AG09309 (cell line): ENCODE measurements around the gene NUCB1.
"Not testable (repeated sequence)": the region's sequence is repeated elsewhere in the genome, so short reads cannot be mapped to it uniquely, and the experiment has no call there.

Experiments
- DNase-seq: peaks from one replicate; pipeline ENCODE4 v3.0.0-alpha.2; 2010; ENCODE audit warnings: low read depth
- H3K4me3 ChIP-seq: 2 replicates; pipeline ENCODE4 v1.5.1; 2011; ENCODE audit warnings: mild to moderate bottlenecking, low read depth, low read length, moderate library complexity; ENCODE audit not compliant: control insufficient read depth
- CTCF ChIP-seq: IDR thresholded peaks from 2 replicates; pipeline ENCODE4 v1.5.1; 2011; ENCODE audit warnings: mild to moderate bottlenecking, low read depth, low read length, inconsistent platforms; ENCODE audit not compliant: insufficient read depth, control insufficient read depth; ENCODE audit errors: missing control alignments

The NUCB1 gene

DNA sequence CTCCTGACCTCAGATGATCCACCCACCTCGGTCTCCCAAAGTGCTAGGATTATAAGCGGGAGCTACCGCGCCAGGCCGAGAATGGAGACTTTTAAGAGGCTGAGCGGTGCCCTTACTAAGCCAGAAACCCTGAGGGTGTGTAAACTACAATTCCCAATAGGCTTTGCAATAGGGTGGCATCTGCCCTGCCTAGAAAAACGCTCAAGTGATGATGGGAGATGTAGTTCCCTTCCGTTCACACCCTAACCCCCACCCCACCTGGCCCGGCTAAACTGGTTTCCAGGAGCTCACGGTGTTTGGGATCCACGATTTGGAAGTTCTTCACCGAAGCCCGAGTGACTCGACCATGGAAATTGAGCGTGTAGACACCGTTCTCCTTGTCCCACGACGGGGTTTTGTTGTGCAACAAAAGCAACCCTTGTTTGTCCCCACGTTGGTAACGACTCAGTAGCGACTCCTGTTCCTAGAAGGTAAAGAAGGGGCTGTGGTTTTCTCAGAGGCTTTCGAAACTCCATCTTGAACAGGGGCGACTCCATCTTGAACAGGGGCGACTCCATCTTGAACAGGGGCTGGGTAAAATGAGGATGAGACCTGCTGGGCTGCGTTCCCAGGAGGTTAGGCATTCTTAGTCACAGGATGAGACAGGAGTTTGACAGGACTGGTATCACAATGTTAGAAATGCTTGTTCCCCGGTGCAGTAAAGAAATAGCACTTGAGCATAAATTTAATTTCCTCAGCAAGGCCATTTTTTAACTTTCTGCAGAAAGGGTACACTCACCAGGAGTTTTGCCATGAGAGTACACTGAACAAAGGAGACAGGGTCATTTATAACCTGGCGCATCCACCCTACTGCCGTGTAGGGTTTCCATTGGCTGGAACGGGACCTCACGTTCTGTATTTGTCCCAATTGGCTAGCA, 18.1 kb upstream of the NUCB1 start:
- TF ChIP-seq CTCF, result no peak
- DNase-seq, result no peak
- H3K4me3 ChIP-seq, result no peak overlapping the region

GRCh38 chr19:48883726-48884125, 16.4 kb upstream of the NUCB1 start:
- no peak for TF ChIP-seq CTCF
- no peak overlapping the region for H3K4me3 ChIP-seq
- DNase-seq, result no peak

- no peak for TF ChIP-seq CTCF
- H3K4me3 ChIP-seq, result no peak overlapping the region
- DNase-seq, result no peak
Measured at GRCh38 chr19:48887861-48888612, 12.1 kb upstream of the NUCB1 start.

GRCh38 chr19:48889496-48889895, 10.6 kb upstream of the NUCB1 start:
- DNase-seq, H3K4me3 ChIP-seq: not testable (repeated sequence)

GRCh38 chr19:48890551-48890950, 9.6 kb upstream of the NUCB1 start:
- no peak overlapping the region for H3K4me3 ChIP-seq
- DNase-seq, result no peak
- no peak for TF ChIP-seq CTCF

DNA sequence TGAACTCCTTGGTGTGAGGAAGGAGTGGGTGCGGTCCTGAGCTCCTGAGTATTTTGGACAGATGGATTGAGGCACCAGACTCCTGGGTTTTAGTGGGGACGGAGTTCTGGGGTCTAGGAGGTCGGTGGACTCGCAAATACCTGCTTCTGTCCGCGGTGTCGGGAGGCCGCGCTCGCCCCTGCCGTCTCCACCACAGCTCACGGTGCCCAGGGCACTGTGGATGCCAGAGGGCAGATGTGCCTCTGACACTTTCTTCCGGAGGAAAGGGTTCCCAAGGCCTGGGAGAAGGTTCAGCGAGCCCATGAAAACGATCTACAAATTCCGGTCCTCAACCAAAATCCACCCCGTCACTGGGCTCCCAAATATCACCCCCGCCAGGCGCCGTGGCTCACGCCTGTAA, 4.9 kb upstream of the NUCB1 start:
- DNase-seq, result no peak
- H3K4me3 ChIP-seq, result no peak overlapping the region
- no peak for TF ChIP-seq CTCF

DNA sequence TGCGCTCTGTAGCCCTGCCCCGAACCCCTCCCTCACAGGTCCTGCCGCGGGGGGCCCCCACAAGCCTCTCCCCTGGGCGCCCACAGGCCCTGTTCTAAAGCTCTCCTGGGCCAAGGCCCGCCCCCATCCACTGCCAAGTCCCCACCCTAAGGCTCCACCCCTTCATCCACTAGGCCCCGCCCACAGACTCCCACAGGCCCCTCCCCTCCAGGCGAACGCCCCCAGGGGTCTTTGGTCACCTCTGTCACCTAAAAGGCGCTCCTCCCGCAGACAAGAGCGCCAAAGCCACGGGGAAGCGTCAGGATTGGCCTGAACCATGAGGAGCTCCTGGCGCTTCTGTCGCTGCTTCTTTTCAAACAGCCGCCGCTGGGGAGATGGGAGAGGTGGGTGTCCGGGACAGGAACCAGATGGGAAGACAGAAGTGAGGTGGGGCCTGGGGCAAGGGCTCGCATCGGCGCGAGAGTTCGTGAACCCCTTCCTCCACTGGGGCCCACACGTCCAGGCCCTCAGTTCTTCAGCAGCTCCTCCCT, 3.9 kb upstream of the NUCB1 start:
- no peak overlapping the region for H3K4me3 ChIP-seq
- DNase-seq, result no peak
- TF ChIP-seq CTCF, result no peak
